PC-9 (cell line): ENCODE data around the gene PWWP2B. TPM values are rescaled to one million over a fixed set of nuclear protein-coding genes. Genes with fewer than 3 reads are reported as not detected.

Source experiments
- BruUV-seq: library from RNA; stranded (reverse); fragments of 400-500 nt; replicated peaks from 2 replicates; lab custom pipeline; 2021; lab: Mats Ljungman, UMichigan
- CTCF ChIA-PET: fragments of 300-600 bp; sonication (Branson Sonifier 250); formaldehyde crosslinking; loops from one replicate; lab custom pipeline; 2022; ENCODE audit warnings: antibody characterized with exemption; lab: Charles Lee
- POLR2A ChIA-PET: fragments of 300-600 bp; sonication (Branson Sonifier 250); formaldehyde crosslinking; loops from one replicate; lab custom pipeline; 2022; ENCODE audit warnings: antibody characterized with exemption; ENCODE audit not compliant: unreplicated experiment; lab: Charles Lee
- DNase-seq, 2 experiments: peaks; one replicate each; pipeline versions ENCODE4 v3.0.0 to v3.0.0-alpha.2; 2015 to 2022; ENCODE audit warnings: mixed read lengths in 1 of 2
- H2AFZ ChIP-seq: fragments of 200-600 bp; sonication (generic); 2 replicates; pipeline ENCODE4 v1.8.1; 2017; ENCODE audit warnings: antibody characterized with exemption
- H3F3A ChIP-seq: fragments of 200-600 bp; sonication (generic); 2 replicates; pipeline ENCODE4 v1.8.1; 2017; ENCODE audit warnings: antibody characterized with exemption, mild to moderate bottlenecking, low read depth; ENCODE audit not compliant: insufficient read depth
- H3K27ac ChIP-seq: fragments of 200-600 bp; sonication (generic); 2 replicates; pipeline ENCODE4 v1.6.1; 2016; ENCODE audit warnings: mixed run types
- H3K27me3 ChIP-seq: fragments of 200-600 bp; sonication (generic); 2 replicates; pipeline ENCODE4 v1.6.1; 2016; ENCODE audit warnings: low read depth, mixed run types; ENCODE audit not compliant: insufficient read depth
- H3K36me3 ChIP-seq: fragments of 200-600 bp; sonication (generic); 2 replicates; pipeline ENCODE4 v1.6.1; 2016; ENCODE audit warnings: low read depth, mixed run types
- H3K4me1 ChIP-seq: fragments of 200-600 bp; sonication (generic); replicated peaks from 2 replicates; pipeline ENCODE4 v1.6.1; 2016; ENCODE audit warnings: mixed run types; ENCODE audit not compliant: insufficient read depth
- H3K4me2 ChIP-seq: fragments of 200-600 bp; sonication (generic); 2 replicates; pipeline ENCODE4 v1.6.1; 2017; ENCODE audit warnings: mixed run types
- H3K4me3 ChIP-seq: fragments of 200-600 bp; sonication (generic); 2 replicates; pipeline ENCODE4 v1.6.1; 2016; ENCODE audit warnings: mixed run types
- H3K79me2 ChIP-seq: fragments of 200-600 bp; sonication (generic); 2 replicates; pipeline ENCODE4 v1.6.1; 2017; ENCODE audit warnings: low read depth, mixed run types
- H3K9me2 ChIP-seq: fragments of 200-600 bp; sonication (generic); 2 replicates; pipeline ENCODE4 v1.8.1; 2017; ENCODE audit warnings: mild to moderate bottlenecking; ENCODE audit not compliant: insufficient read depth
- H3K9me3 ChIP-seq: fragments of 200-600 bp; sonication (generic); 2 replicates; pipeline ENCODE4 v1.8.1; 2016; ENCODE audit warnings: low read depth; ENCODE audit not compliant: insufficient read depth
- H4K20me1 ChIP-seq: fragments of 200-600 bp; sonication (generic); 2 replicates; pipeline ENCODE4 v1.8.1; 2017; ENCODE audit not compliant: insufficient read depth
- EZH2 ChIP-seq: fragments of 200-600 bp; sonication (generic); IDR thresholded peaks from 2 replicates; pipeline ENCODE4 v1.8.0; 2017; ENCODE audit warnings: antibody characterized with exemption, low read depth
- intact Hi-C: fragments of 100-400 bp; cut with micrococcal nuclease; formaldehyde crosslinking; loops from one replicate; pipeline ENCODE4 v1.10.0; 2022; ENCODE audit not compliant: unreplicated experiment
- total RNA-seq: library from RNA; stranded (reverse); gene quantifications from 2 replicates; pipeline ENCODE4 v1.2.3, GENCODE V29; 2021
- TF ChIP-seq, protein P1 (sequence below): fragments of 200-600 bp; sonication (generic); conservative IDR thresholded peaks from 2 replicates; pipeline ENCODE4 v1.6.1; 2017; ENCODE audit warnings: mixed run types, antibody characterized with exemption, mild to moderate bottlenecking, moderate library complexity

Gene PWWP2B
- total RNA-seq, 1 experiment from 2014 or later: 16.9 TPM

DNA sequence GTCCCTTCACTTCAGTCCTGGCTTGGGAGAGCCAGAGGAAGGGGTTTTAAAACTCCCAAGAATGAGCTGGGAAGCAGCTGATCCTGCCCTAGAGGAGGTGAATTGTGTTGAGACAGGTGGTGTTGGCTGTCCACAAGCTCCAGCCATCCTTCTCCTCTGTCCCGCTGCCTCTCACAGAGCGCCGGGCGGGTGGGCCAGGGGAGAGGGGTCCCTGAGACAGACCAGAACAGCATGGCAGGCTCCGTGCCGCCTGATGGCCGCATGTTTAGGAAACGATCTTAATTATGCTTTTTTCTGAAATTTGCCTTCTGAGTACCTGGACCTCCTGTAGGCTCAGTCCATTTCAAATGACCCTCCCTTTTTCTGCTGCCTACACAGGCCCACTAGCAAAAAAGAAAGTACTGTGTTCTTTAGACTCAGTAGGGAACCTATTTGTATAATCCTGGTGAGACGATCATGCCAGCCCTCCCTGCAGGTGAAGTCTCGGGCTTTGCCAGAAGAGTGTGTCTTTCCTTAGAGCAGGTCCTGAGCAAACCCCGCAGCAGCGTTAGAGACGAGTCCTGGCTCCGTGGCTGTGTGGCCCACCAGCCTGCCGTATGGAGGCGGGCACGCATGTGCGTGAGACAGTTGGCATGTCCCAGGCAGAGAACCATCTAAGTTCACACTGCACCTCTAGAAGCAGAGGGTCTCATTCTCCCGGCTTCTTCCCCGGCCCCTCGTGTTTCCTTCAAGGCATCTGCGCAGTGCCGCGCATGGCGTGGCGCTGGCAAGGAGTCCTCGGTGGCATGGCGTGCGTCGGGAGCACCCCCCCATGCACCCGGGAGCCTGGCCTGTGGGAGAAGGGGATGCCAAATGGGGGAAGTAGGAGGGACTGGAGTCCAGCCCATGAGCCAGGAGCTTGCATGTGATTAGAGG, 26.3 kb upstream of the PWWP2B start:
- POLR2A ChIA-PET: no interaction called here
- Histone ChIP-seq H3K4me1 (no peaks in the 10 kb centered on the region), H3K79me2 (no peaks in the 10 kb centered on the region), H3K27me3 (no peaks in the 10 kb centered on the region), H3K36me3 (no peaks in the 10 kb centered on the region), H4K20me1 (no peaks in the 10 kb centered on the region), H3F3A (no peaks in the 10 kb centered on the region), H3K9me3 (no peaks in the 10 kb centered on the region), H3K4me2 (no peak overlapping the region), H3K9me2 (no peaks in the 10 kb centered on the region), H2AFZ (no peak overlapping the region), H3K4me3 (no peak overlapping the region), H3K27ac (no peak overlapping the region)
- no peak for TF ChIP-seq EZH2
- TF ChIP-seq, protein P1, sequence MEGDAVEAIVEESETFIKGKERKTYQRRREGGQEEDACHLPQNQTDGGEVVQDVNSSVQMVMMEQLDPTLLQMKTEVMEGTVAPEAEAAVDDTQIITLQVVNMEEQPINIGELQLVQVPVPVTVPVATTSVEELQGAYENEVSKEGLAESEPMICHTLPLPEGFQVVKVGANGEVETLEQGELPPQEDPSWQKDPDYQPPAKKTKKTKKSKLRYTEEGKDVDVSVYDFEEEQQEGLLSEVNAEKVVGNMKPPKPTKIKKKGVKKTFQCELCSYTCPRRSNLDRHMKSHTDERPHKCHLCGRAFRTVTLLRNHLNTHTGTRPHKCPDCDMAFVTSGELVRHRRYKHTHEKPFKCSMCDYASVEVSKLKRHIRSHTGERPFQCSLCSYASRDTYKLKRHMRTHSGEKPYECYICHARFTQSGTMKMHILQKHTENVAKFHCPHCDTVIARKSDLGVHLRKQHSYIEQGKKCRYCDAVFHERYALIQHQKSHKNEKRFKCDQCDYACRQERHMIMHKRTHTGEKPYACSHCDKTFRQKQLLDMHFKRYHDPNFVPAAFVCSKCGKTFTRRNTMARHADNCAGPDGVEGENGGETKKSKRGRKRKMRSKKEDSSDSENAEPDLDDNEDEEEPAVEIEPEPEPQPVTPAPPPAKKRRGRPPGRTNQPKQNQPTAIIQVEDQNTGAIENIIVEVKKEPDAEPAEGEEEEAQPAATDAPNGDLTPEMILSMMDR: no peak
- BruUV-seq: no TSS peak
- intact Hi-C loops: loop anchor here (5.0 kb wide), 1 partner anchor 148 kb away; no protein-coding TSS in a partner anchor
- CTCF ChIA-PET: interaction anchor here (0.6 kb wide), 1 partner anchor 146 kb away, joined by 8 read pairs; no protein-coding TSS in a partner anchor
- DNase-seq: no peak

DNA sequence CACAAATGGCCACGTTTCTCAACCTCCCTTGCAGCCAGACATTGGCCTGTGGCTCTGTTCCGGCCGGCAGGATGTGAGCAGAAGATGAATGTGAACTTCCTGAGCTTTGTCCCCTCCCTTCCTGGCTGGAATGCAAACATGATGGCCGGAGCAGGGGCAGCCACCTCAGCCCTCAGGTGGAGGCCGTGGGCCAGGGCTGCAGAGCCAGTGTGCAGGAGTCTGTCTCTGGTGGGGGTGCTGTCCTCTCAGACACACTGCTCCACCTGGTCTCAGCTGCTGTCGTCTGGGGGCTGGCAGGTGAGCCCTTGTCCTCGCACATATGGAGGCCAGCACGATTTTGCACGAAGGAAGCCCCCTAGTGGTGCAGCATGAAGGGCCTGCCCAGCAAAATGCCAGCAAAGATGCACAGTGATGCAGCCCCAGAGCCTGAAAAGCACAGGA, 25.3 kb upstream of the PWWP2B start:
- TF ChIP-seq, protein P1: peak; percentile 58; the same call in 1 of the 2 replicates
- no peak for TF ChIP-seq EZH2
- POLR2A ChIA-PET: no interaction called here
- DNase-seq: no peak
- BruUV-seq: no TSS peak
- H3K27ac ChIP-seq: no peak overlapping the region
- no peak overlapping the region for H3K4me3 ChIP-seq
- no peaks in the 10 kb centered on the region for H3K79me2 ChIP-seq
- no peak overlapping the region for H3K4me2 ChIP-seq
- no peaks in the 10 kb centered on the region for H4K20me1 ChIP-seq
- no peaks in the 10 kb centered on the region for H3K36me3 ChIP-seq
- no peaks in the 10 kb centered on the region for H3K9me2 ChIP-seq
- no peaks in the 10 kb centered on the region for H3K4me1 ChIP-seq
- no peak overlapping the region for H2AFZ ChIP-seq
- CTCF ChIA-PET: interaction anchor here (0.7 kb wide), 1 partner anchor 179 kb away, joined by 6 read pairs; no protein-coding TSS in a partner anchor
- H3F3A ChIP-seq: no peaks in the 10 kb centered on the region
- no peaks in the 10 kb centered on the region for H3K27me3 ChIP-seq
- intact Hi-C loops: loop anchor here (5.0 kb wide), 1 partner anchor 149 kb away; no protein-coding TSS in a partner anchor
- H3K9me3 ChIP-seq: no peaks in the 10 kb centered on the region

DNA sequence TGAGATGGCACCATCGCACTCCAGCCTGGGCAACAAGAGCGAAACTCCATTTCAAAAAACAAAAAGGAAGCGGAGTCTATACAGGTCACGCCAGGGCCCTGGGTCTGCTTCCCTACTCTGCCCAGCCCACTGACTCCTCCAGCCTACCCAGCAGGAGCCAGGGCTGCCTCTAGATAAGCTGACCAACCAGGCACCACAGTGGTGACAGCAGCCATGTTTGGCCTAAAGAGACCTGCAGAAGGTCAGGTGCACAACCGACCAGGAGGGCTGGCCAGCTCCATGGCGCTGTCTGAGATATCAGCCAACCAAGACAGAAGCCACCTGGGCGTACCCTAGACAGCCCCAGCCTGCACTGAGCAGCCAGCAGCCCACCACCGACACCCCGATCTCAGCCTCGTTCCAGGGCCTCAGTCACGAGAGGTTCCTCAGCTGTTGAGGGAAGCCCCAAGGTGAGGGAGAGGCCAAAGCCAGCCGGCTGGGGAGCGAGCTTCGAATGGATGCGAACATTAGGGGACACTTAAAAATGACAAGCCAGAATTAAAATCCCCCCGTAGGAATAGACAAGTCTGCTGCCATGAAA, 24.4 kb upstream of the PWWP2B start:
- CTCF ChIA-PET: no interaction called here
- no TSS peak for BruUV-seq

More for the DNA sequence above, 24.4 kb upstream of the PWWP2B start:
- H3K36me3 ChIP-seq: no peaks in the 10 kb centered on the region
- H3K9me2 ChIP-seq: no peaks in the 10 kb centered on the region
- no peaks in the 10 kb centered on the region for H3K27me3 ChIP-seq
- no peak overlapping the region for H3K4me3 ChIP-seq
- no peak for DNase-seq
- H3K9me3 ChIP-seq: no peaks in the 10 kb centered on the region
- H2AFZ ChIP-seq: no peak overlapping the region
- no peaks in the 10 kb centered on the region for H4K20me1 ChIP-seq
- intact Hi-C loops: loop anchor here (5.0 kb wide), 1 partner anchor 150 kb away; no protein-coding TSS in a partner anchor
- POLR2A ChIA-PET: no interaction called here
- TF ChIP-seq, protein P1: no peak
- TF ChIP-seq EZH2: no peak
- H3K79me2 ChIP-seq: no peaks in the 10 kb centered on the region
- no peak overlapping the region for H3K27ac ChIP-seq
- no peaks in the 10 kb centered on the region for H3K4me1 ChIP-seq
- no peaks in the 10 kb centered on the region for H3F3A ChIP-seq
- no peak overlapping the region for H3K4me2 ChIP-seq
